ENCODE data around the gene KRTAP19-5.

DNA sequence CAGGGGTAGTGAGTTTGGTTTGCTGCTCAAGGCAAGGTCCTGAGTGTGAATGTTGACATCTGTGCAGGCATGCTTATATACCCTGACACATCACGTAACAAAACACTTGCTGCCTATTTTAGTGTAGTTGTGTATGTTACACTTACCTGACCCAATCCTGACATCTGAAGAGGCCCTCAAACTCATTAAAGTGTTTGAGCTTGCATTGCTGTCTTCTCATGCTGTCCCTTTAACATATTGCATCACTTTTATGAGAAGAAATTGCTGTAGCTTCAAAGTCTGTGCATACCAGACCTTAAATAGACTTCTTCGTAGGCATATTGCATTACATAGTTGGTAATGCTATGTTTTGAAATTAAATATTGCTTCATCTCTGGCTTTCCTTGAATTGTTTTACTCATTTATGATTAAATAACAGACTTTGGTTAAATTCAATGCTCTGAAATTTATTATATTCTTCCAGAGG is 9.9 kb downstream of the KRTAP19-5 start, which contains the start of gene KRTAP19-3:
- TF ChIP-seq, protein P1, sequence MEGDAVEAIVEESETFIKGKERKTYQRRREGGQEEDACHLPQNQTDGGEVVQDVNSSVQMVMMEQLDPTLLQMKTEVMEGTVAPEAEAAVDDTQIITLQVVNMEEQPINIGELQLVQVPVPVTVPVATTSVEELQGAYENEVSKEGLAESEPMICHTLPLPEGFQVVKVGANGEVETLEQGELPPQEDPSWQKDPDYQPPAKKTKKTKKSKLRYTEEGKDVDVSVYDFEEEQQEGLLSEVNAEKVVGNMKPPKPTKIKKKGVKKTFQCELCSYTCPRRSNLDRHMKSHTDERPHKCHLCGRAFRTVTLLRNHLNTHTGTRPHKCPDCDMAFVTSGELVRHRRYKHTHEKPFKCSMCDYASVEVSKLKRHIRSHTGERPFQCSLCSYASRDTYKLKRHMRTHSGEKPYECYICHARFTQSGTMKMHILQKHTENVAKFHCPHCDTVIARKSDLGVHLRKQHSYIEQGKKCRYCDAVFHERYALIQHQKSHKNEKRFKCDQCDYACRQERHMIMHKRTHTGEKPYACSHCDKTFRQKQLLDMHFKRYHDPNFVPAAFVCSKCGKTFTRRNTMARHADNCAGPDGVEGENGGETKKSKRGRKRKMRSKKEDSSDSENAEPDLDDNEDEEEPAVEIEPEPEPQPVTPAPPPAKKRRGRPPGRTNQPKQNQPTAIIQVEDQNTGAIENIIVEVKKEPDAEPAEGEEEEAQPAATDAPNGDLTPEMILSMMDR (IDR thresholded peaks at IDR 0.05): no peak
- TF ChIP-seq POLR2A (IDR thresholded peaks at IDR 0.05): no peak

Data from body of pancreas (tissue), 4 donors.